22Rv1 (cell line): ENCODE data around the gene LCLAT1.

Experiments
- ZFX ChIP-seq: fragments of 450-650 bp; IDR thresholded peaks from 2 replicates; pipeline ENCODE4 v1.6.1; 2017; ENCODE audit warnings: antibody characterized with exemption, borderline replicate concordance
- TF ChIP-seq, protein P1 (sequence below): fragments of 450-650 bp; IDR thresholded peaks from 2 replicates; pipeline ENCODE4 v1.5.1; 2017; ENCODE audit warnings: mild to moderate bottlenecking

DNA sequence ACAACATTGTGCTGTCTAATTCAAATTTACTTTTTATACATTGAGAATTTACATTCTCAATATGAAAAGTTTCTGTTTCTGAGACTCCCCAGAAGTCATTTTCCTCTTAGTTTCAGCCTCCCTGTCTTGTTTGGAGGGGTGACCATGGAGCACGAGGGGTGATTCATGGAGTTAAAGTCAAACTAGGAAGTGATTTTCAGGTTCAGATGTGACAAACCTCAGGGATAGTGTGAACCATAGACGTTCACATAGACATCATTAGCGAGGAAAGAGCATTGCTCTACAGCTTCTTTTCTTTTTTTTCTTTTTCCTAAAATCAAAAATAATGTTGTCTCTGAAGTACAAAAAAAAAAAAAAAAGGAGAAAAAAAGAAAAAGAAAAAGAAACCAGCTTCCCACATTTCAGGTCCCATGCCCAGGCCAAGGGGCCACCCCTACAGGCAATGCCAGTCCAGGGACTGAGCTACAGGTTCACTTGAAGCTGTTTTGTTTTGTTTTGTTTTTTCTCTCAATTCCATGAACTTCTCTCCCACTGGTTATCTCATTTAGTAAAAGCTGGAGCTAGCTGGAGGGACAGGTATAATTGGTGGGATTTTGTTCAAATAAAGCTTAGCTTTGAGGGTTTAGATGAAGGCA is 18.1 kb upstream of the LCLAT1 start:
- TF ChIP-seq, protein P1, sequence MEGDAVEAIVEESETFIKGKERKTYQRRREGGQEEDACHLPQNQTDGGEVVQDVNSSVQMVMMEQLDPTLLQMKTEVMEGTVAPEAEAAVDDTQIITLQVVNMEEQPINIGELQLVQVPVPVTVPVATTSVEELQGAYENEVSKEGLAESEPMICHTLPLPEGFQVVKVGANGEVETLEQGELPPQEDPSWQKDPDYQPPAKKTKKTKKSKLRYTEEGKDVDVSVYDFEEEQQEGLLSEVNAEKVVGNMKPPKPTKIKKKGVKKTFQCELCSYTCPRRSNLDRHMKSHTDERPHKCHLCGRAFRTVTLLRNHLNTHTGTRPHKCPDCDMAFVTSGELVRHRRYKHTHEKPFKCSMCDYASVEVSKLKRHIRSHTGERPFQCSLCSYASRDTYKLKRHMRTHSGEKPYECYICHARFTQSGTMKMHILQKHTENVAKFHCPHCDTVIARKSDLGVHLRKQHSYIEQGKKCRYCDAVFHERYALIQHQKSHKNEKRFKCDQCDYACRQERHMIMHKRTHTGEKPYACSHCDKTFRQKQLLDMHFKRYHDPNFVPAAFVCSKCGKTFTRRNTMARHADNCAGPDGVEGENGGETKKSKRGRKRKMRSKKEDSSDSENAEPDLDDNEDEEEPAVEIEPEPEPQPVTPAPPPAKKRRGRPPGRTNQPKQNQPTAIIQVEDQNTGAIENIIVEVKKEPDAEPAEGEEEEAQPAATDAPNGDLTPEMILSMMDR = no peak
- TF ChIP-seq ZFX = no peak
